Osteoblast (primary cell): ENCODE results near the gene CNMD. TPM values are rescaled to one million over a fixed set of nuclear protein-coding genes. Genes with fewer than 3 reads are reported as not detected.
A peak's percentile ranks its signal among the peaks of the same experiment; 100 is the strongest.

ENCODE experiments used
- DNase-seq: peaks from one replicate; pipeline ENCODE4 v3.0.0; 2011; ENCODE audit warnings: low spot score, mixed read lengths; ENCODE audit not compliant: insufficient read length; ENCODE audit errors: missing footprints
- H2AFZ ChIP-seq: 2 replicates; pipeline ENCODE4 v1.6.0; 2011; ENCODE audit warnings: mild to moderate bottlenecking, low read length
- H3K27ac ChIP-seq: 2 replicates; pipeline ENCODE4 v1.5.1; 2011; ENCODE audit warnings: mild to moderate bottlenecking, low read depth, low read length, moderate library complexity
- H3K27me3 ChIP-seq: 2 replicates; pipeline ENCODE4 v1.6.0; 2012; ENCODE audit warnings: mild to moderate bottlenecking, control low read depth, inconsistent platforms, low read length, moderate library complexity; ENCODE audit not compliant: insufficient read depth
- H3K36me3 ChIP-seq: 2 replicates; pipeline ENCODE4 v1.5.1; 2011; ENCODE audit warnings: mild to moderate bottlenecking, low read length, control low read depth, moderate library complexity; ENCODE audit not compliant: insufficient read depth
- H3K4me1 ChIP-seq: 2 replicates; pipeline ENCODE4 v1.5.1; 2011; ENCODE audit warnings: mild to moderate bottlenecking, low read length, control low read depth, moderate library complexity; ENCODE audit not compliant: insufficient read depth
- H3K4me2 ChIP-seq: 2 replicates; pipeline ENCODE4 v1.6.0; 2011; ENCODE audit warnings: mild to moderate bottlenecking, low read length; ENCODE audit not compliant: insufficient read depth
- H3K4me3 ChIP-seq: fragments of 200-600 bp; sonication (generic); 3 replicates; pipeline ENCODE4 v1.5.1; 2012; ENCODE audit warnings: mild to moderate bottlenecking, low read length, inconsistent platforms; ENCODE audit not compliant: insufficient read depth
- H3K79me2 ChIP-seq: 2 replicates; pipeline ENCODE4 v1.6.0; 2012; ENCODE audit warnings: mild to moderate bottlenecking, low read length, control low read depth, inconsistent platforms; ENCODE audit not compliant: insufficient read depth
- H3K9me3 ChIP-seq: 2 replicates; pipeline ENCODE4 v1.5.1; 2011; ENCODE audit warnings: low read depth, low read length, control low read depth
- H4K20me1 ChIP-seq: 2 replicates; pipeline ENCODE4 v1.6.0; 2012; ENCODE audit warnings: mild to moderate bottlenecking, low read length, control low read depth; ENCODE audit not compliant: insufficient read depth
- CTCF ChIP-seq: IDR thresholded peaks from 2 replicates; pipeline ENCODE4 v1.5.1; 2011; ENCODE audit warnings: mild to moderate bottlenecking, low read depth, low read length, moderate library complexity; ENCODE audit errors: extremely low read depth
- total RNA-seq: library from RNA; depleted of rRNA; stranded (reverse); fragments of >200 nt; gene quantifications from 2 replicates; pipeline ENCODE4 v1.2.3, GENCODE V29; 2012

The CNMD gene
- total RNA-seq, 1 donor, result not detected

GRCh38 chr13:52738719-52739467 lies 727 bp downstream of the CNMD start:
- H3K9me3 ChIP-seq, result no peaks in the 10 kb centered on the region
- H3K36me3 ChIP-seq, result no peaks in the 10 kb centered on the region
- peak; percentile 6 for TF ChIP-seq CTCF
- H3K27me3 ChIP-seq, result peaks cover 34% of the 10 kb centered on the region
- H4K20me1 ChIP-seq, result no peaks in the 10 kb centered on the region
- no peak overlapping the region for H3K27ac ChIP-seq
- peak overlapping the region; percentile 70 for H3K4me2 ChIP-seq
- no peak for DNase-seq
- no peaks in the 10 kb centered on the region for H3K79me2 ChIP-seq
- peaks cover 3% of the 10 kb centered on the region for H3K4me1 ChIP-seq
- H3K4me3 ChIP-seq, result peak overlapping the region; percentile 30
- peak overlapping the region; percentile 56 for H2AFZ ChIP-seq

GRCh38 chr13:52737965-52738364 lies 1.7 kb downstream of the CNMD start:
- H3K4me3 ChIP-seq, result no peak overlapping the region
- peaks cover 34% of the 10 kb centered on the region for H3K27me3 ChIP-seq
- no peaks in the 10 kb centered on the region for H4K20me1 ChIP-seq
- no peak for DNase-seq
- TF ChIP-seq CTCF, result no peak
- H3K27ac ChIP-seq, result no peak overlapping the region
- H2AFZ ChIP-seq, result no peak overlapping the region
- H3K9me3 ChIP-seq, result no peaks in the 10 kb centered on the region
- no peaks in the 10 kb centered on the region for H3K79me2 ChIP-seq
- H3K4me2 ChIP-seq, result no peak overlapping the region
- H3K36me3 ChIP-seq, result no peaks in the 10 kb centered on the region
- H3K4me1 ChIP-seq, result peaks cover 3% of the 10 kb centered on the region

- H2AFZ ChIP-seq, result no peak overlapping the region
- H4K20me1 ChIP-seq, result no peaks in the 10 kb centered on the region
- H3K27ac ChIP-seq, result no peak overlapping the region
- peaks cover 3% of the 10 kb centered on the region for H3K4me1 ChIP-seq
- H3K4me3 ChIP-seq, result no peak overlapping the region
- no peak overlapping the region for H3K4me2 ChIP-seq
- no peak for TF ChIP-seq CTCF
- H3K79me2 ChIP-seq, result no peaks in the 10 kb centered on the region
- peaks cover 34% of the 10 kb centered on the region for H3K27me3 ChIP-seq
- H3K9me3 ChIP-seq, result no peaks in the 10 kb centered on the region
- no peak for DNase-seq
- H3K36me3 ChIP-seq, result no peaks in the 10 kb centered on the region
Measured at GRCh38 chr13:52737451-52737850, 2.2 kb downstream of the CNMD start.

- no peaks in the 10 kb centered on the region for H3K36me3 ChIP-seq
- no peaks in the 10 kb centered on the region for H3K9me3 ChIP-seq
- peaks cover 34% of the 10 kb centered on the region for H3K27me3 ChIP-seq
- DNase-seq, result no peak
- no peak for TF ChIP-seq CTCF
- no peaks in the 10 kb centered on the region for H3K79me2 ChIP-seq
- no peak overlapping the region for H2AFZ ChIP-seq
- no peaks in the 10 kb centered on the region for H4K20me1 ChIP-seq
- H3K27ac ChIP-seq, result no peak overlapping the region
- no peak overlapping the region for H3K4me3 ChIP-seq
- peaks cover 3% of the 10 kb centered on the region for H3K4me1 ChIP-seq
- H3K4me2 ChIP-seq, result no peak overlapping the region
Measured at GRCh38 chr13:52736891-52737290, 2.7 kb downstream of the CNMD start.
